ENCODE results near the gene CADPS2.

CADPS2 gene

DNA sequence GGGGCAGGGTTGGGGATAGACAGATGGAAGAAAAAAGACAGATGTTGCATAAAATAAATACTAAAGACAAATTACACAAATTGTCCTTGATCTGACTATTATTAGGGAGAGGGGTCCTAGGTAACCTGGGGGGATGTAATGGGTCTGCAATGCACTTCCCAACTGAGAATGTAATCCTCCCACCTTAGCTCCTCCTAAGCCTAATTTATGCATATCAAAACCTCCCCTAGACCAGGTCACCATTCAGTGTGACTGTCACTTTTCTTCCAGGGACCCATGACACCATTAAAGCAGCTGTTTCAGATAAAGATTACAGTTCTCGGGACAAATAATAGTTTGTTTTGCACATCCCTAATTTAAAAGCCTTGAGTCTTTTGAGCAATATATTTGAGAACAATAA lies 447.8 kb downstream of the CADPS2 start:
- Histone ChIP-seq H3K9ac (ENCODE audit: low read depth, low read length, poor library complexity, severe bottlenecking) (no peak overlapping the region), H3K79me2 (ENCODE audit: insufficient read depth, low read length) (no peaks in the 10 kb centered on the region), H3F3A (ENCODE audit: low read depth) (no peaks in the 10 kb centered on the region), H3K4me2 (ENCODE audit: low read depth, low read length, poor library complexity, severe bottlenecking) (no peak overlapping the region), H2AFZ (ENCODE audit: low read length) (no peak overlapping the region), H3K27me3 (ENCODE audit: insufficient read depth, low read length, poor library complexity, severe bottlenecking) (no peaks in the 10 kb centered on the region), H3K4me1 (ENCODE audit: insufficient read depth, low read length, poor library complexity, severe bottlenecking) (no peaks in the 10 kb centered on the region), H3K36me3 (ENCODE audit: insufficient read depth, low read length) (no peaks in the 10 kb centered on the region), H3K4me3 (ENCODE audit: low read length, poor library complexity, severe bottlenecking) (no peak overlapping the region), H3K9me3 (ENCODE audit: insufficient read depth, low read depth, low read length) (no peaks in the 10 kb centered on the region), H3K9me2 (replicated peaks; ENCODE audit: low read depth, low read length) (no peaks in the 10 kb centered on the region), H4K20me1 (ENCODE audit: insufficient read depth, low read length, poor library complexity, severe bottlenecking) (no peaks in the 10 kb centered on the region)
- TF ChIP-seq, protein P1, sequence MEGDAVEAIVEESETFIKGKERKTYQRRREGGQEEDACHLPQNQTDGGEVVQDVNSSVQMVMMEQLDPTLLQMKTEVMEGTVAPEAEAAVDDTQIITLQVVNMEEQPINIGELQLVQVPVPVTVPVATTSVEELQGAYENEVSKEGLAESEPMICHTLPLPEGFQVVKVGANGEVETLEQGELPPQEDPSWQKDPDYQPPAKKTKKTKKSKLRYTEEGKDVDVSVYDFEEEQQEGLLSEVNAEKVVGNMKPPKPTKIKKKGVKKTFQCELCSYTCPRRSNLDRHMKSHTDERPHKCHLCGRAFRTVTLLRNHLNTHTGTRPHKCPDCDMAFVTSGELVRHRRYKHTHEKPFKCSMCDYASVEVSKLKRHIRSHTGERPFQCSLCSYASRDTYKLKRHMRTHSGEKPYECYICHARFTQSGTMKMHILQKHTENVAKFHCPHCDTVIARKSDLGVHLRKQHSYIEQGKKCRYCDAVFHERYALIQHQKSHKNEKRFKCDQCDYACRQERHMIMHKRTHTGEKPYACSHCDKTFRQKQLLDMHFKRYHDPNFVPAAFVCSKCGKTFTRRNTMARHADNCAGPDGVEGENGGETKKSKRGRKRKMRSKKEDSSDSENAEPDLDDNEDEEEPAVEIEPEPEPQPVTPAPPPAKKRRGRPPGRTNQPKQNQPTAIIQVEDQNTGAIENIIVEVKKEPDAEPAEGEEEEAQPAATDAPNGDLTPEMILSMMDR (conservative IDR thresholded peaks at IDR 0.05; ENCODE audit: low read length): no peak
- TF ChIP-seq EZH2phosphoT487 (IDR thresholded peaks at IDR 0.05; ENCODE audit: borderline replicate concordance): no peak

DNA sequence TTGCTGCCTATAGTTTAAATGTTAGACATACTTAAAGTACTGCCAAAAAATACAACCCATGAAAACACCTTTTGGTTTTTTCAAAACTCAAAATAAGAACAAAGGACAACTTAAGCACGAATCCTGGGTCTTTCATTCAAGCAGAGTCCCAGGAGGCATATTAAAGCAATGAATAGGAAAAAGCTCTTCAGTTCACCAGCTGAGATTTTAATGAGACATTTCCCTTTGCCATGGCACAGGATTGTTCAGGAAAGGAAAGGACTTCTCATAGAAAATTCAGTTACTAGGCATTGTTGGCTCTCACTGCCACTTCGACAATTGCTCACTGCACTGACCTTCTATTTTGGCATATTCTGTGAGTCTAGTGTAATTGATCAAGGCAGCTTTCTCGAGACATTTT lies 448.3 kb downstream of the CADPS2 start:
- Histone ChIP-seq H3F3A (ENCODE audit: low read depth) (no peaks in the 10 kb centered on the region), H4K20me1 (ENCODE audit: insufficient read depth, low read length, poor library complexity, severe bottlenecking) (no peaks in the 10 kb centered on the region), H3K4me2 (ENCODE audit: low read depth, low read length, poor library complexity, severe bottlenecking) (no peak overlapping the region), H3K4me3 (ENCODE audit: low read length, poor library complexity, severe bottlenecking) (no peak overlapping the region), H3K9ac (ENCODE audit: low read depth, low read length, poor library complexity, severe bottlenecking) (no peak overlapping the region), H3K79me2 (ENCODE audit: insufficient read depth, low read length) (no peaks in the 10 kb centered on the region), H3K9me2 (replicated peaks; ENCODE audit: low read depth, low read length) (no peaks in the 10 kb centered on the region), H3K4me1 (ENCODE audit: insufficient read depth, low read length, poor library complexity, severe bottlenecking) (no peaks in the 10 kb centered on the region), H3K9me3 (ENCODE audit: insufficient read depth, low read depth, low read length) (no peaks in the 10 kb centered on the region), H2AFZ (ENCODE audit: low read length) (no peak overlapping the region), H3K36me3 (ENCODE audit: insufficient read depth, low read length) (no peaks in the 10 kb centered on the region), H3K27me3 (ENCODE audit: insufficient read depth, low read length, poor library complexity, severe bottlenecking) (no peaks in the 10 kb centered on the region)
- TF ChIP-seq, protein P1 (conservative IDR thresholded peaks at IDR 0.05; ENCODE audit: low read length): no peak
- TF ChIP-seq EZH2phosphoT487 (IDR thresholded peaks at IDR 0.05; ENCODE audit: borderline replicate concordance): no peak

DNA sequence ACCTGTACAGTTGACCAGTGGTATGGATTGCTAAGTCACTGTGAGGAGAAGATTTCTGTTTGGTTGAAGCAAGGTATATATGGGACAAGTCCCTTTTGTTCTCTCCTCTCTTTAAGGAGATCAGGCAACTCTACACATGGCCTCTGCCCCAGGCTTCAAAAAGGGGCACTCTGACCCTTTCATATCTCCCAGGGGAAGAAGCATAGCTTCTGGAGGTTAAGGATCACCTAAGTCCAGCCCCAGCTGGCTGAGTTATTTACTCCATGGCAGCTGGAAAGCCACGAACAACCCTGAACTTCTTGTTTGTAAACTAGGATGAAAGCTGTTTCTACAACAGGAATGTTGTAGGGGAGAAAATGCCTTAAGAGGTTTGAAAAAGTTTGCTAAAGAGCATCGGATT lies 452.5 kb downstream of the CADPS2 start:
- Histone ChIP-seq H3K9ac (ENCODE audit: low read depth, low read length, poor library complexity, severe bottlenecking) (no peak overlapping the region), H3K79me2 (ENCODE audit: insufficient read depth, low read length) (no peaks in the 10 kb centered on the region), H2AFZ (ENCODE audit: low read length) (no peak overlapping the region), H3K27me3 (ENCODE audit: insufficient read depth, low read length, poor library complexity, severe bottlenecking) (no peaks in the 10 kb centered on the region), H3K36me3 (ENCODE audit: insufficient read depth, low read length) (no peaks in the 10 kb centered on the region), H3F3A (ENCODE audit: low read depth) (no peaks in the 10 kb centered on the region), H3K4me3 (ENCODE audit: low read length, poor library complexity, severe bottlenecking) (no peak overlapping the region), H4K20me1 (ENCODE audit: insufficient read depth, low read length, poor library complexity, severe bottlenecking) (no peaks in the 10 kb centered on the region), H3K9me2 (replicated peaks; ENCODE audit: low read depth, low read length) (no peaks in the 10 kb centered on the region), H3K4me2 (ENCODE audit: low read depth, low read length, poor library complexity, severe bottlenecking) (no peak overlapping the region), H3K9me3 (ENCODE audit: insufficient read depth, low read depth, low read length) (no peaks in the 10 kb centered on the region), H3K4me1 (ENCODE audit: insufficient read depth, low read length, poor library complexity, severe bottlenecking) (no peaks in the 10 kb centered on the region)
- TF ChIP-seq EZH2phosphoT487 (IDR thresholded peaks at IDR 0.05; ENCODE audit: borderline replicate concordance): no peak
- TF ChIP-seq, protein P1 (conservative IDR thresholded peaks at IDR 0.05; ENCODE audit: low read length): no peak

All from Loucy (cell line).